Neural cell (in vitro differentiated cells): Measurements from ENCODE around the gene UBE4B. TPM values are rescaled to one million over a fixed set of nuclear protein-coding genes. Genes with fewer than 3 reads are reported as not detected.

Source experiments
- H2AFZ ChIP-seq: fragments of 200-600, 300-800 bp; sonication (generic), shearing (Covaris generic); 2 replicates; pipeline ENCODE4 v1.6.0; 2014; ENCODE audit warnings: low read depth, mild to moderate bottlenecking, antibody characterized with exemption, low read length, moderate library complexity
- H3F3A ChIP-seq: fragments of 200-600 bp; shearing (Covaris generic); 2 replicates; pipeline ENCODE4 v1.6.1; 2016; ENCODE audit warnings: mild to moderate bottlenecking, moderate library complexity, mixed read lengths, antibody characterized with exemption, low read length; ENCODE audit not compliant: insufficient read depth, poor library complexity, severe bottlenecking
- H3K27ac ChIP-seq: fragments of 200-600, 300-800 bp; sonication (generic), shearing (Covaris generic); 2 replicates; pipeline ENCODE4 v1.5.1; 2014; ENCODE audit warnings: mild to moderate bottlenecking, low read length, moderate library complexity
- H3K27me3 ChIP-seq: fragments of 300-800, 200-600 bp; sonication (generic), shearing (Covaris generic); 2 replicates; pipeline ENCODE4 v1.6.0; 2014; ENCODE audit warnings: mild to moderate bottlenecking, low read depth, low read length, moderate library complexity; ENCODE audit not compliant: insufficient read depth
- H3K36me3 ChIP-seq: fragments of 300-800, 200-600 bp; sonication (generic), shearing (Covaris generic); 2 replicates; pipeline ENCODE4 v1.5.1; 2014; ENCODE audit warnings: mild to moderate bottlenecking, antibody characterized with exemption, low read length, moderate library complexity; ENCODE audit not compliant: insufficient read depth
- H3K4me2 ChIP-seq: fragments of 300-800, 200-600 bp; sonication (generic), shearing (Covaris generic); 2 replicates; pipeline ENCODE4 v1.6.0; 2014; ENCODE audit warnings: mild to moderate bottlenecking, low read length
- H3K4me3 ChIP-seq: fragments of 300-800, 200-600 bp; sonication (generic), shearing (Covaris generic); 2 replicates; pipeline ENCODE4 v1.5.1; 2014; ENCODE audit warnings: mild to moderate bottlenecking, low read length, moderate library complexity
- H3K79me2 ChIP-seq: fragments of 200-600 bp; shearing (Covaris generic); replicated peaks from 2 replicates; pipeline ENCODE4 v1.6.0; 2014; ENCODE audit warnings: mild to moderate bottlenecking, low read length, moderate library complexity; ENCODE audit not compliant: insufficient read depth
- H3K9ac ChIP-seq: fragments of 300-800, 200-600 bp; sonication (generic), shearing (Covaris generic); 2 replicates; pipeline ENCODE4 v1.6.1; 2016; ENCODE audit warnings: mild to moderate bottlenecking, low read length, mixed read lengths
- H3K9me2 ChIP-seq: fragments of 200-600 bp; shearing (Covaris generic); 2 replicates; pipeline ENCODE4 v1.6.1; 2016; ENCODE audit warnings: mild to moderate bottlenecking, low read length, mixed read lengths; ENCODE audit not compliant: insufficient read depth
- H3K9me3 ChIP-seq: fragments of 200-600, 300-800 bp; sonication (generic), shearing (Covaris generic); 2 replicates; pipeline ENCODE4 v1.6.1; 2016; ENCODE audit warnings: mild to moderate bottlenecking, mixed run types, low read length, moderate library complexity, mixed read lengths
- H4K20me1 ChIP-seq: fragments of 200-600 bp; shearing (Covaris generic); 2 replicates; pipeline ENCODE4 v1.6.1; 2016; ENCODE audit warnings: mild to moderate bottlenecking, mixed run types; ENCODE audit not compliant: insufficient read depth
- CTCF ChIP-seq: fragments of 450-650 bp; IDR thresholded peaks from 2 replicates; pipeline ENCODE4 v1.5.1; 2014; ENCODE audit warnings: antibody characterized with exemption, mild to moderate bottlenecking, moderate library complexity; ENCODE audit not compliant: poor library complexity, severe bottlenecking
- EP300 ChIP-seq: fragments of 450-650 bp; conservative IDR thresholded peaks from 2 replicates; pipeline ENCODE4 v1.6.1; 2014; ENCODE audit warnings: antibody characterized with exemption, mild to moderate bottlenecking, moderate library complexity; ENCODE audit not compliant: poor library complexity, severe bottlenecking
- EZH2 ChIP-seq: fragments of 200-600, 300-800 bp; shearing (Covaris generic), sonication (generic); IDR thresholded peaks from 2 replicates; pipeline ENCODE4 v1.6.1; 2014; ENCODE audit warnings: antibody characterized with exemption, low read length, borderline replicate concordance, mild to moderate bottlenecking; ENCODE audit not compliant: insufficient read depth, poor library complexity, severe bottlenecking
- MXI1 ChIP-seq: fragments of 450-650 bp; conservative IDR thresholded peaks from 2 replicates; pipeline ENCODE4 v1.6.1; 2014; ENCODE audit warnings: antibody characterized with exemption, mild to moderate bottlenecking; ENCODE audit not compliant: poor library complexity, severe bottlenecking
- POLR2AphosphoS5 ChIP-seq: IDR thresholded peaks from 2 replicates; pipeline ENCODE4 v1.6.1; 2012
- RAD21 ChIP-seq: fragments of 450-650 bp; conservative IDR thresholded peaks from 2 replicates; pipeline ENCODE4 v1.6.1; 2014; ENCODE audit warnings: antibody characterized with exemption, mild to moderate bottlenecking, moderate library complexity
- REST ChIP-seq: IDR thresholded peaks from 2 replicates; pipeline ENCODE4 v1.6.1; 2012; ENCODE audit warnings: borderline replicate concordance
- SMC3 ChIP-seq: fragments of 450-650 bp; conservative IDR thresholded peaks from 2 replicates; pipeline ENCODE4 v1.6.1; 2014; ENCODE audit warnings: antibody characterized with exemption, mild to moderate bottlenecking, moderate library complexity; ENCODE audit not compliant: poor library complexity
- TAF1 ChIP-seq: IDR thresholded peaks from 2 replicates; pipeline ENCODE4 v1.6.1; 2012; ENCODE audit warnings: low read depth
- polyA plus RNA-seq: library from polyadenylated mRNA; depleted of rRNA; stranded (reverse); fragments of >200 nt; gene quantifications from 2 replicates; pipeline ENCODE4 v1.2.3, GENCODE V29; 2014

Gene UBE4B
- polyA plus RNA-seq, 1 donor from 2014 or later, result 28.9 TPM

- no peak overlapping the region for H3K27ac ChIP-seq
- no peaks in the 10 kb centered on the region for H3K9me3 ChIP-seq
- peaks cover 24% of the 10 kb centered on the region for H3K79me2 ChIP-seq
- no peak overlapping the region for H2AFZ ChIP-seq
- H3F3A ChIP-seq, result peaks cover 9% of the 10 kb centered on the region
- no peak overlapping the region for H3K4me3 ChIP-seq
- H3K4me2 ChIP-seq, result no peak overlapping the region
- no peak for TF ChIP-seq TAF1
- TF ChIP-seq SMC3, result no peak
- no peak for TF ChIP-seq EZH2
- TF ChIP-seq EP300, result no peak
- no peak for TF ChIP-seq REST
- TF ChIP-seq RAD21, result no peak
- TF ChIP-seq CTCF, result no peak
- no peak for TF ChIP-seq MXI1
- TF ChIP-seq POLR2AphosphoS5, result no peak
- H3K9me2 ChIP-seq, result no peaks in the 10 kb centered on the region
- H3K9ac ChIP-seq, result no peak overlapping the region
- H3K27me3 ChIP-seq, result no peaks in the 10 kb centered on the region
- peaks cover 7% of the 10 kb centered on the region for H4K20me1 ChIP-seq
- H3K36me3 ChIP-seq, result no peaks in the 10 kb centered on the region
Measured at GRCh38 chr1:10208537-10208936, 175.8 kb downstream of the UBE4B start.

- H2AFZ ChIP-seq, result peak overlapping the region; percentile 92
- H3K9ac ChIP-seq, result peak overlapping the region; percentile 100
- no peaks in the 10 kb centered on the region for H3K9me3 ChIP-seq
- H3F3A ChIP-seq, result peaks cover 9% of the 10 kb centered on the region
- peak overlapping the region; percentile 78 for H3K4me3 ChIP-seq
- no peaks in the 10 kb centered on the region for H3K9me2 ChIP-seq
- H4K20me1 ChIP-seq, result peaks cover 12% of the 10 kb centered on the region
- no peaks in the 10 kb centered on the region for H3K36me3 ChIP-seq
- peak overlapping the region; percentile 90 for H3K4me2 ChIP-seq
- no peaks in the 10 kb centered on the region for H3K27me3 ChIP-seq
- peaks cover 31% of the 10 kb centered on the region for H3K79me2 ChIP-seq
- H3K27ac ChIP-seq, result peak overlapping the region; percentile 100
- TF ChIP-seq EP300 (no peak), MXI1 (no peak), POLR2AphosphoS5 (no peak), REST (no peak), EZH2 (no peak), TAF1 (no peak), CTCF (no peak)
Measured at GRCh38 chr1:10209590-10209904, 176.8 kb downstream of the UBE4B start.
